ENCODE measurements around the gene ST8SIA4. TPM values are rescaled to one million over a fixed set of nuclear protein-coding genes. Genes with fewer than 3 reads are reported as not detected.

The ST8SIA4 gene
- total RNA-seq, 2 donors from 2014 or later = 25.2 to 47.0 TPM

GRCh38 chr5:100854591-100854990 is 48.5 kb downstream of the ST8SIA4 start:
- H3K27me3 Mint-ChIP-seq (ENCODE audit: insufficient read depth) = no peaks in the 10 kb centered on the region
- H3K4me3 Mint-ChIP-seq = no peak overlapping the region
- no peaks in the 10 kb centered on the region for H3K9me3 ChIP-seq (ENCODE audit: control insufficient read depth, low read length)
- H3K4me3 ChIP-seq (ENCODE audit: low read length) = no peak overlapping the region
- H3K36me3 Mint-ChIP-seq (ENCODE audit: low read depth) = peaks cover 24% of the 10 kb centered on the region
- no peak overlapping the region for H3K9ac ChIP-seq (ENCODE audit: extremely low read depth, low read length, poor library complexity, severe bottlenecking)
- H3K27ac Mint-ChIP-seq = no peak overlapping the region
- no peaks in the 10 kb centered on the region for H3K27me3 ChIP-seq (ENCODE audit: control insufficient read depth, insufficient read depth, low read length, poor library complexity, severe bottlenecking)
- H3K36me3 ChIP-seq (ENCODE audit: control insufficient read depth, insufficient read depth, low read length) = peaks cover 57% of the 10 kb centered on the region
- H3K4me1 ChIP-seq (ENCODE audit: control insufficient read depth, insufficient read depth, low read length) = no peaks in the 10 kb centered on the region
- no peaks in the 10 kb centered on the region for H3K9me3 Mint-ChIP-seq
- TF ChIP-seq CTCF (conservative IDR thresholded peaks at IDR 0.05) = no peak
- DNase-seq = no peak
- H3K4me1 Mint-ChIP-seq = no peaks in the 10 kb centered on the region
- no peak overlapping the region for H3K27ac ChIP-seq (ENCODE audit: low read depth, low read length)

- no peak for DNase-seq
- no peaks in the 10 kb centered on the region for H3K27me3 Mint-ChIP-seq (ENCODE audit: insufficient read depth)
- H3K9me3 Mint-ChIP-seq = no peaks in the 10 kb centered on the region
- Histone ChIP-seq H3K36me3 (ENCODE audit: control insufficient read depth, insufficient read depth, low read length) (peaks cover 61% of the 10 kb centered on the region), H3K9me3 (ENCODE audit: control insufficient read depth, low read length) (no peaks in the 10 kb centered on the region), H3K4me3 (ENCODE audit: low read length) (no peak overlapping the region), H3K4me1 (ENCODE audit: control insufficient read depth, insufficient read depth, low read length) (no peaks in the 10 kb centered on the region), H3K9ac (ENCODE audit: extremely low read depth, low read length, poor library complexity, severe bottlenecking) (no peak overlapping the region), H3K27me3 (ENCODE audit: control insufficient read depth, insufficient read depth, low read length, poor library complexity, severe bottlenecking) (no peaks in the 10 kb centered on the region), H3K27ac (ENCODE audit: low read depth, low read length) (no peak overlapping the region)
- H3K27ac Mint-ChIP-seq = no peak overlapping the region
- TF ChIP-seq CTCF (conservative IDR thresholded peaks at IDR 0.05) = no peak
- peaks cover 24% of the 10 kb centered on the region for H3K36me3 Mint-ChIP-seq (ENCODE audit: low read depth)
- no peak overlapping the region for H3K4me3 Mint-ChIP-seq
- no peaks in the 10 kb centered on the region for H3K4me1 Mint-ChIP-seq
Observed at GRCh38 chr5:100853582-100853981, 49.5 kb downstream of the ST8SIA4 start.

- Histone ChIP-seq H3K4me1 (ENCODE audit: control insufficient read depth, insufficient read depth, low read length) (no peaks in the 10 kb centered on the region), H3K4me3 (ENCODE audit: low read length) (no peak overlapping the region), H3K9ac (ENCODE audit: extremely low read depth, low read length, poor library complexity, severe bottlenecking) (no peak overlapping the region), H3K27me3 (ENCODE audit: control insufficient read depth, insufficient read depth, low read length, poor library complexity, severe bottlenecking) (no peaks in the 10 kb centered on the region), H3K36me3 (ENCODE audit: control insufficient read depth, insufficient read depth, low read length) (peaks cover 56% of the 10 kb centered on the region), H3K27ac (ENCODE audit: low read depth, low read length) (no peak overlapping the region), H3K9me3 (ENCODE audit: control insufficient read depth, low read length) (no peaks in the 10 kb centered on the region)
- no peak overlapping the region for H3K4me3 Mint-ChIP-seq
- H3K4me1 Mint-ChIP-seq = no peaks in the 10 kb centered on the region
- TF ChIP-seq CTCF (conservative IDR thresholded peaks at IDR 0.05) = no peak
- WGBS, 2 experiments (ENCODE audit: insufficient coverage in 1 of 2, insufficient read length in 1 of 2) = 92 to 100% methylated on average over 2 to 3 of the region's 3 CpGs
- no peak overlapping the region for H3K27ac Mint-ChIP-seq
- H3K36me3 Mint-ChIP-seq (ENCODE audit: low read depth) = peaks cover 24% of the 10 kb centered on the region
- DNase-seq = no peak
- no peaks in the 10 kb centered on the region for H3K27me3 Mint-ChIP-seq (ENCODE audit: insufficient read depth)
- H3K9me3 Mint-ChIP-seq = no peaks in the 10 kb centered on the region
Observed at GRCh38 chr5:100852988-100853449, 50.1 kb downstream of the ST8SIA4 start.
